GM18867 (cell line): Measurements from ENCODE around the gene SEC61B.
"Not testable (repeated sequence)": the region's sequence is repeated elsewhere in the genome, so short reads cannot be mapped to it uniquely, and the experiment has no call there.

Experiments
- ATAC-seq: cut with Tn5 transposase; IDR thresholded peaks from one replicate; pipeline ENCODE4 v1.9.1; 2021; ENCODE audit warnings: mild to moderate bottlenecking, moderate library complexity; ENCODE audit not compliant: unreplicated experiment

SEC61B gene

DNA sequence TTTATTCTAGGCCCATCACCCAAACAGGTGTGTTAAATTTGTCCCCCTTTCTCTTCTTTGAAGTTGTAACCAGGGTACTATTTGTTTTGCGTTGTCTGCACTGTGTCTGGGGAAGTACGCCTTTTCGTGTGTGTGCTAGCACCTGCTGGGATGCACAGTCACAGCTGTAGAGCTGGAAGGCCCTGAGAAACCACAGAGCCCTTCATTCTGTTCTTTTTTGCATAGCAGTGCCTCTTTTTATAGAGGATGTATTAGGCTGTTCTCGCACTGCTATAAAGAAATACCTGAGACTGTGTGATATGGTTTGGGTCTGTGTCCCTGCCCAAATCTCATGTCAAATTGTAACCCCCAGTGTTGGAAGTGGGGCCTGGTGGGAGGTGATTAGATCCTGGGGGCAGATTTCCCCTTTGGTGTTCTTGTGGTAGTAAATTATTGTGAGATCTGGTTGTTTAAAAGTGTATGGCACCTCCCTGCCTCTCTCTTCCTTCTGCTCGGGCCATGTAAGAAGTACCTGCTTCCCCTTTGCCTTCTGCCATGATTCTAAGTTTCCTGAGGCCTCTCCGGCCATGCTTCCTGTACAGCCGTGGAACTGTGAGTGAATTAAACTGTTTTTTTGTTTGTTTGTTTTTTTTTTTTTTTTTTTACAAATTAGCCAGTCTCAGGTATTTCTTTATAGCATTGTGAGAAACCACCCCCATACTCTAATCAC lies 14.0 kb downstream of the SEC61B start:
- peak; percentile 96 for ATAC-seq

DNA sequence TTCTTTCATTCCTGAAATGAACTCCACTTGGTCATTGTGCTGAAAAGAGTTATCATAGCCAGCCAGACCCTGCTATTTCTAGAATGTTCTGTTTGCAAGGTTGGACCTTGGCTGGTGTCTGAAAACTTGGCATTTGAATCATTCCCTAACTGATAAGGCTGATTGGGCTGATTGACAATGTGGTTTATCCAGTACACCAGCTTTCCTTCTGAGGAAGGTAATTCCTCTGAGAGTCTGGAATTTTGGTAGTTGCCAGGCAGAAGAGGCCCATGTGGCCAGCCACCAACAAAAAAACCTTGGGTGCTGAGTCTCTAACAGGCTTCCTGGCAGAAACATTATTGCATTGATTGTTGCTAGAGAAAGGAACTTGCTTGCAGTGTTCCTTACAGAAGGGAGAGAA lies 15.3 kb downstream of the SEC61B start:
- ATAC-seq = no peak

DNA sequence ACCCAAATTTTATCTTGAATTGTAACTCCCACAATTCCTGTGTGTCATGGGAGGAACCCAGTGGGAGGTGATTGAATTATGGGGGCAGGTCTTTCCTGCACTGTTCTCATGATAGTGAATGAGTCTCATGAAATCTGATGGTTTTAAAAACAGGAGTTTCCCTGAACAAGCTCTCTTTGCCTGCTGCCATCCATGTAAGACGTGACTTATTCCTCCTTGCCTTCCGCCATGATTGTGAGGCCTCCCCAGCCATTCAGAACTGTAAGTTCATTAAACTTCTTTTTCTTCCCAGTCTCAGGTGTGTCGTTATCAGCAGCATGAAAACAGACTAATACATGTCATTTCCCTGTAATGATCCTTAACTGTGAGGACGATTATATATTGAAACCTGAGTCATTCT lies 15.8 kb downstream of the SEC61B start:
- ATAC-seq = not testable (repeated sequence)

DNA sequence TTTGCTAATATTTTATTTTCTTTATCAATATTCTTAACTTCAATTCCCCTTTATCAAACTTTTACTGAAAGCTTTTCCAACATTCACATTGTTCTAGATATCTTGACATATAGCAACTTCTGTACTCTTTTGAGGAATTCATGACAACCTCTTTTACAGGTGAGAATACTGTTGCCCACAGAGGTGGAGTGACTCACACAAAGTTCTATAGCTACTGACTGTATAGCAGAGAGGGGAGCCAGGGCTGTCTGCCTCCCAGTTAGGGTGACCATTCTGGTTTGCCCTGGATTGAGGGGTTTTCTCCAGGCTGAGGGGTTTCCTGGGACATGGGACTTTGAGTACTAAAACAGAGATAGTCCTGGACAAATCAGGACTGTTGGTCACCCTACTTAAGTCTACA lies 16.2 kb downstream of the SEC61B start:
- ATAC-seq = no peak

DNA sequence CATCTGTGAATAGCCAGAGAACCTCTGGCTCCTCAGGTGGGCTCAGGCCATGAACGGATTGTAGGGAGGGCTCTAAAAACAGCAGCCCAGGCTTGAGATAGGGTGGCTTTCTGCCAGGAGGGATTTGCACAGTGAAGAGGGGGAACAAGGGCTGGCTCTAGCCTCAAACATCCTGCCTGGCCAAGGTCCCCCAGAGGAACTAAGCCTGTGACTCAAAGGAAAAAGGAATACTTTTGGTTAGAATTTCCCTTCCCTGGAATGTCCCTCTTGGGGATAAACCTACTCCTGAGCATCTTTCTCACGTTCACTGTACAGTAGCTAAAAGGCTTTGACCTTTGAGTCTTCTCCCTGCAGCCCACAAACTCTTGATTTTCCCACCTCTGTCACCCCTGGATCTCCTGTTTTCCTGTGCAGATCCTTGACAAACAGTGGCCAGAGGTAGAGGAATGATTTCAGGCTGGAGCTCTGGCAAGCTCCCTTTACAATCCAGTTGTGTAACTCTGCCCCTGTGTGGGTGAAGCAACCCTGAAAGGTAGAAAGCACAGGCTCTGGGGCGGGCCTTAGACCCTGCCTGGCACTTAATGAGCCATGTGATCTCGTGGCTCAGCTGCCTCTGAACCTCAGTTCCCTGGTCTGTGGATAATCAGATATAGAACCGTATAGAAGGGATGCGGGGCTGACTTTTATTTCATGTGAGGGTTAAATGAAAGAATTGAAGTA lies 17.4 kb downstream of the SEC61B start:
- ATAC-seq = no peak

DNA sequence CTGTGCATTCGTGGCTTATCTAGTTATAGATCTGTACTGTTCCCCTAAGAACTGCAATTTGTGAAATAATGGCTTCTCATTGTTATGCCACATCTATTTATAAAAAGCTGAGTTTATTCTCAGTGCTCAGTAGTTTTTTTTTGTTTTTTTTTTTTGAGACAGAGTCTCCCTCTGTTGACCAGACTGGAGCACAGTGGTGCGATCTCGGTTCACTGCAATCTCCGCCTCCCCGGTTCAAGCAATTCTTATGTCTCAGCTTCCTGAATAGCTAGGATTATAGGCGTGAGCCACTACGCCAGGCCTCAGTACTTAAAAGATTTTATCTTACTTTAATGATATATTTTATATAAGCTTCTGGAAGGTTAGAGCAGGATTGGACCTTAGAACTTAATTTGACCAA lies 19.0 kb downstream of the SEC61B start:
- no peak for ATAC-seq

DNA sequence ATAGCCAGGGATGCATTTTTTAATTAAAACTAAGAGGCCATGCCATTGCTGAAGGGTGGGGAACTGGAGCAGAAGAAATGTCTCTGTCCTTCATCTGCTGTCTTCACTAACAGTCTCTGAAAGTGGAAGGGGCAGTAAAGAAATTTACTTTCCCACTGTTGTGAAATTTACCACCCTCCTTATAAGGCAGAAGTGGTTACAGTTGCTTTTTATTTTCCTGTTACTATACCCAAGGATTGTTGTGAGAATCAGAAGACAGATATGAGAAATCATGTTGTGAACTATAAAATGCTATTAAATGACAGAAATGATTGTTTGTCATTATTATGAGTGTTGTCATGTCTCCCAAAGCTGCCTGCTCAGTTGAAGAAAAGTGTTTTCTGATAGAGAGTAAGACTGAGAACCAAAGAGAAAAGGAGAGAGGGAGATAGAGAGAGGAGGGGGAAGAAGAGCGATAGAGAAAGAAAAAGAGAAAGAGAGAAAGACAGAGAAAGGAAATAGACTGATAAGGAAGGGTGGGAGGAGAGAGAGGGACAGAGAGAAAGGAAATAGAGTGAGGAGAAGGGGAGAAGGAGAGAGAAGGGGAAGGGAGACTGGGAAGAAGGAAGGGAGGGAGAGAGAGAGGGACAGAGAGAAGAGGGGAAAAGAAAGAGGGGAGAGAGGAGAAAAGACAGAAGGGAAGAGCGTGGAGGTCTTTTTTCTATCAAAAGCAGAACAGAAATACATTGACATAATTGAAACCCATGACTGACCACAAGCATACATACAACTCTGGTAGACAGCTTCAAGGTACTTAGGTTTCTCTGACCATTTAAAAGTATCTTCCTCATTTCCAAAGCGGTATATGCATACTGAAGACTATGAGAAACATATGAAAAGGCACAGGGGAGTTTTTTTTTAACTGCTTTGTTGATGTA lies 22.5 kb downstream of the SEC61B start:
- peak; percentile 95 for ATAC-seq

DNA sequence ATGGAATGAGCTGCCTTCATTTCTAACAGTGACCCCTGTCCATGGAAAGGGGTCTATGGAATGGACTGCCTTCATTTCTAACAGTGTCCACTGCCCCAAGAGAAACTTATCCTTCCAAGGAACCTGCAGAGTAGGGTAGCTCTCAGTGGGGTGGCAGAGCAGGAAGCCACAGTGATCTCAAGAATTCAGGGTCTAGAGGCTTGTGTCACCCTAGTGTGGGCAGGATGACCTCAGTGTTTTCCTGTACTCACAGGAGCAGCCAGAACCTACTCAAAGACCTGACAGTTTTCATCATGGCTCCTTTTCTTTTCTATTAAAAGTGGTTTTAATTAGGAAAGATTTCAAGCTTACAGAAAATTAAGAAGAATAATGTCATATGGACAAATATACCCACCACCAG lies 27.5 kb downstream of the SEC61B start:
- ATAC-seq = no peak

DNA sequence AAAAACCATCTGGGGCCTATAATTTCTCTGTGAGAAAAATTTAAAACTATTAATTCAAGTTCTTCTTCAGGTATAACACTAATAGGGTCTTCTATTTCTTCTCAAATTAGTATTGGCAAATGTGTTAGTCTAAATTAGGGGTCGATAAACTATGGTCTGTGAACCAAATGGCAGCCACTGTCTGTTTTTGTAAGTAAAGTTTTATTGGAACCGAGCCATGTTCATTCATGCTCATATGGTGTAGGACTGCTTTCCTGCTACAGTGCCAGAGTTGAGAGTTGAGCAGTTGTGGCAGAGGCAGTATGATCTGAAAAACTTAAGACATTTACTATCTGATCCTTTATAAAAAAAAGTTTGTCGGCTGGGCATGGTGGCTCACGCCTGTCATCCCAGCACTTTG lies 29.1 kb downstream of the SEC61B start:
- ATAC-seq = no peak

DNA sequence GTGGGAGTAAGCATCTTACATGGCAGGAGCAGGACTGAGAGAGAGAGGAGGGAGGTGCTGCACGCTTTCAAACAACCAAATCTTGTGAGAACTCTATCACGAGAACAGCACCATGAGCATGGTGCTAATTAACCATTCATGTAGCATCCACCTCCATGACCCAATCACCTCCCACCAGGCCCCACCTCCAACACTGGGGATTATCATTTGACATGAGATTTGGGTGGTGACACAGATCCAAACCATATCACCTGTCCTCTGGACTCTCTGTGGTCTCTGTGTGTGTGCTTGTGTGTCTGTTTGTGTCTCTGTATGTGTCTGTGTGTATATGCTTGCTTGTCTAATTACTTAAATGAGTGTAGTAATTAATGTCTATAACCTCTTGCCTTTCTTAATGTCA lies 31.1 kb downstream of the SEC61B start:
- ATAC-seq = peak; percentile 32

DNA sequence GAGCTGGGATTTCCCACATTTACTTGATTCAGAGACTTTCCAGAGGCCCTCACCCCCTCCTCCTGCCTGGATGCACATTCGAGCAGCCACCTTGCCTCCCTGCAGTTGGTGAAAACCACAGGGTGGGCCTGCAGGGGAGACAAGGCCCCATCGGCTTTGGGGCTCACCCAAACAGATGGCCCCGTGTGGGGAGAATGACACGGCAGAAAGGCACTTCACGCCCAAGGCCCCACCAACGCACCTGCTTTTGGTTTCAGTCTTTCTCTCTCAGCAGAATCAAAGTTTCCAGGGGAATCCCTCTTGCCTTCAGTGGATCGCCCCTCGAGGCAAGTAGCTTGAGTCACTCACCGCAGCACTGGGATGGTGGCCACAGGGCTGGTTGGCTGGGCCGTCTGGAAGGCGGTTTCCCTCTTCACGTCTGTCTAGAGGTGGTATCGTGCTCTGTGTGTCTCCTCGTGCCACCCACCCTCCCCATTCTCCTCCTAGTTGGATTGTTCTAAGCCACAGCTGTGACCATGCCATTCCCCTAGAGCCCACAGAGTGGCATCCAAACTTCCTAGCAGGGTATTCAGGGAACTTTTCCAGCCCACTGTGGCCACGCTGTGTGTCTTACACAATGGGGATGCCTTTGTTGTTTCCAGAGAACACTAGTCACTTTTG lies 31.8 kb downstream of the SEC61B start:
- peak; percentile 89 for ATAC-seq

DNA sequence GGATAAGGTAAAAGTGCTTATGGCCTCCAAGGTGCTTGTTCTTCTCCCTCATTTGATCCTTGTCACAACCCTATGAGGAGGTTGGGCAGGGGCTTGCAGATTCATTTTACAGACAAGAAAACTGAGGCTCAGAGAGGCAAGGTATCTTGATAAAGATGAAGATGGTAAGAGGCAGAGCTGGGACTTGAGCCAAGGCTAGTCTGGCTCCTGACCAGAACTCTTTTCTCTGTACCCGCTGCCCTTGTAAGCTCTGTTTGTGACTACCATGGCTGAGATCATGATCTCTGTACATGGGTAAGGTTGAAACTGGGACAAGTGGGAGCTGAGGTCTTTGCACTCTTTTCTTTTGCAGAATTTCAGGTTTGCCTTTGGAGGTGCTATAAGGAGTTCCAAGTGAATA lies 33.6 kb downstream of the SEC61B start:
- no peak for ATAC-seq

DNA sequence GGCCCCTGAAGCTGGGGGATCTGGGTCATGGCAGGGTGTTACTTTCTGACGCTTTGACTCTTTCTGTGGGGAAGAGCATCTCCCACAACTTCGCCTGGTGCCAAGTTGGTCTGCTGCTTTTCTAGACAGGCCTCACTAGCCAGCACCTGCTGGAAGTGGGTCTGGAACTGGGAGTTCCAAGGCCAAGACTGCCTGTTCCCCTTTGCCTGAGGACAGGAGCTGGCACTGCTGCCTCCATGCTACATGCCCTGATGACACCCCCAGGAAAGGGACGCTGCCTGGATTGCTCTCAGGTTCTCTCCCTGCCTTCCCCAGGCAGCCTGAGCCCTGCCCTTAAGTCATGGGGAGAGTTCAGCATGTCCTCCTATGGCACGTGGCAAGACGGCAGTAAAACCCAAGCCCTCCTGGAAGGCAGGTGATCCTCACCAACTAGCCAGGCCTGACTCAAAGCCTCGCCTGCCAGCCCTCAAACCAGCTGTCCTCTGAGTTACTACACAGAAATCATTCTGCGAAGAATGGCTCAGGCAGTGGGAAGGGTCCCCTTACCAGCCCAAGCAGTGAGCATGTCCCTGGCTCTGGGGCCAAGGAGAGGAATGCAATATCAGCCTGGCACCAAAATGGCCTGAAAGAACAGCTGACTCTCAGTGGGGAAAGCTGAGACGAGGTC lies 35.8 kb downstream of the SEC61B start:
- ATAC-seq = no peak

DNA sequence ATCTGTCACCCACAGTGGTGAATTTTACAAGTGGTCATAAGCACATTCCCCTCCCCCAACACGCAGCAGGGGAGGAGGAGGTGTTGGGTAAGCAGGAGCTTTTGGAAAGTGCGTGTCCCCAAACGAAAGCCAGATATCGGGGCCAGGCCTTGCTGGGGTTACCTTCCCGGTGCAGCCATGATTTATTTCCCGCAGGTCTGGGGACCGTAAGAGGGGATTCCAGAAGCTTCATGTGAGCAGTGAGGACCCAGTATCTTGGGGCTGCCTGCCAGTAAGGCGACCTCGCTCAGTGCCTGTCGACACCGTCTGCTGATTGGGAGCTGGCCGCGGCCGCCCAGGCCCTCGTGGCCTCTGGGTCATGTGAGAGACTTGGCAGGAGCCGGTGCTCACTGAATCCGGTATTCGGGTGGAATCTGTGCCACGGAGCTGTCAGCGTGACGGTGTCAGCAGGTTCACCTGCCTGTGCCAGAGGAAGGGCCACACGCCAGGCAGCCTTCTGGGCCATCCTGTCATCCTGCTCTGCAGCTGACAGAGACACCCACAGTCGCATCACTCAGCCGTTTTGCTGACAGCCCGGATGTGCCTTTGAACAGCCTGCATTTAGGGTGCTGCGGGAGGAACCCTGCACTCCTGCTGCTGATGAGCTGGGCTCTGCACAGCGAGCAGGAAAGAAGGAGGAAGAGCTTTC lies 37.3 kb downstream of the SEC61B start:
- no peak for ATAC-seq

DNA sequence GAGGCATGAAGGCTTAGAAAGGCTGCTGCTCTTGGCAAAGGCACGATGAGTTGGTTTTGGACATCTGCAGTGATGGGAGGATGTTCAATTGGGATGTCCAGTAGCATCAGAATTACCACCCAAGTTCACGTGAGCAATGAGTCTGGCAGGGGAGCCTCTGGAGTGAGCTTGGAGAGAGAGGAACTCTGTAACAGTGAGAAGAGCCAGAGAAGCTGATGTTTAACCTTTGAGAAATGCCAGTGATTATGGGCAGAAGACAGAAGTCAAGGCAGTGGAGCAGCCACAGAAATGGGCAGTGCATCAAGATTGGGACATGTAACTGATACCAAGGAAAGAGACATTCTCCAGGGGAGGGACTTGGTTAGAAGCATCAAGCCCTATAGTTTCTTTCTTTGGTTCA lies 39.8 kb downstream of the SEC61B start:
- no peak for ATAC-seq

DNA sequence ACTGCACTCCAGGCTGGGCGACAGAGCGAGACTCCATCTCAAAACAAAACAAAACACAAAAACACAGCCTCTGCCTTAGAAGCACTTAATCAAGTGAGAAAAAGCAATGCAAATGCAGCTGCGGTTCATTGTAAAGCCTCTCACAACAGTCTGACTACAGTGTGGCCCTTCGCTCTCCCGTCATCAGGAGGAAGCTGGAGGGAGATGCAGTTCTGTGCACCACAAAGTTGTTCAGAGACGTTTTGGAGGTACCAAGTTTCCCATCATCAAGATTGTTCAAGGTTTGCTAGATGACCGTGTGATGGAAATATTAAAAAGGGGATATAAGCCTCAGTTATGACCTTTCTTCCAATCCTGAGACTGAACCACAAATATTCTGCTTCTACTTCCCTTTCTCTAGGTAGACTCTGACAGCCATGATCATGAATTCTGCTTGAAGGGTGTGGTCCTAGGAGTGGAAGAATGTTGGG lies 40.9 kb downstream of the SEC61B start:
- peak; percentile 79 for ATAC-seq

DNA sequence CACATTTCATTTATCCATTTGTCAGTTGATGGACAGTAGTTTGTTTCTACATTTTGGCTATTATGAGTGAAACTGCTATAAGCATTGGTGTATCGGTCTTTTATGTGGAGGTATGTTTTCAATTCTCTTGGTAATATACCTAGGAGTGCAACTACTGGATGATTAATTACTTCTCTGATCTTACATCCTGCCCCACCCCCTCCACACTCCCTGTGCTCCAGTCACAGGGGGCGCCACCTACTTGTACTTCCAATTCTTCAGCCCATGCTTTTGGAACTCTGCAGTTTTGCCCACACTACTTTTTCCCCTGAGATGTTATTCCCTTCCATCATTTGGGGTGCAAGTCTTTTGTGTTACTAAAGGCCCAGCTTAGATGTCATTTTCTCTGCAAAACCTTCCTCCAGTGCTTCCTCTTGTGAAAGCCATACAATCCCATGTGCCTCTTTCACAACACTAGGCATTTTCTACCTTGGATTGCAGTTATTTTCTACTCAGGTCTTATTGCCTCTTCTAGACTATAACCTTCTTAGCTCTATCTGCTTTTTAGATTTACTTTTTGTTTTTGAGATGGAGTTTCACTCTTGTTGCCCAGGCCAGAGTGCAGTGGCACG lies 42.1 kb downstream of the SEC61B start:
- ATAC-seq = no peak

DNA sequence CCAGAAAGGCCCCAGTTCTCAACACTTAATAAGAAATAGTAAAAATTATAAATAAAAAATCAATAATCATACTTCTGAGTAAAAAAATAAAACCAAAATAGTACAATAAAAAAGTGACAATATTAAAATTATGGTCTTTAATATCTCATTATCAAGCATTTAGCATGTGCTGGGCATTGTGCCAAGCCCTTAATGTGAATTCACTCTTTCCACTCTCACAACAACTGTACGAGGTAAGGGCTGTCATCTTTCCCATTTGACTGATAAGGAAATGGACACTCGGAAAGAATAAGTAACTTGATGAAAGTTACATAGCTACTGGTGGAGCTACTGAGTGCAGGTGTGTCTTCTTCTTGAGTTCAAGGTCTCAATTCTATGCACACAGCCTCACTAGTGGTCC lies 43.6 kb downstream of the SEC61B start:
- no peak for ATAC-seq

DNA sequence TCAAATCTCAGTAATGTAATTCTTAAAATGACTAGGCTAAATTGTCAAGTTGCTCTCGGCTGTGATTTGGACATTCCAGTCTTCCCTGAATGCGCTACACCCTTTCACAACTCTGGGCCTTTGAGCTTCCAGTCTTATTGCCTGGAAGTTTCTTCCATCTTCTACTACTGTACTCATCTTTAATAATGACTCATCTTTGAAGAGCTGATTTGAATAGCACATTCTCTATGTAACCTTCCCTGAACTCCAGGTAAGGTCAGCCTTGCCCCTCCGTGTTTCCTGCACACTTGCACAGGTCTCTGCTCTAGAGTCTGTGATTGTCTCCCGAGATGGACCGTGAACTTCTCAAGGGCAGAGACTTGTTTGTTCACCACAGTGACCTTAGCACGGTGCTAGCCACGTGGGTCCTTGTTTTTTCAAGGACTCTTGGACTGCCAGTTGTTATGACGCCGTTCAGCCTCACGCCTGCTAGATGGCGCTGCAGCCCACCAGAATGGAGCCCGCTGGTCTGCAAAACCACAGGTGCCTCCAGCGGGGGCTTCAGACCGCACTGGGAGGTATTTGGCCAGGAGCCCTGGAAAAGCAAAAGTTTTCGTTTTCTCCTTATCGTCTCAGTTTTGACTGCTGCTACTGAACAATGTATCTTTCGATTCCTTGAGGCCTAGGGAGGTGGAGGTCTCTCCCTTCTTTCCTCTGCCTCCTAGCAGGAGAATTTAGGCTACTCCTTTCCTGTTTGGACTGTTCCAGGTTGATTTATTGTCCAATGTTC lies 44.4 kb downstream of the SEC61B start:
- ATAC-seq = peak; percentile 62
